ENCODE measurements around the gene CDKAL1. TPM values are rescaled to one million over a fixed set of nuclear protein-coding genes. Genes with fewer than 3 reads are reported as not detected.

CDKAL1 gene
- total RNA-seq, 2 experiments from 2014 or later = 21.2 to 23.0 TPM

DNA sequence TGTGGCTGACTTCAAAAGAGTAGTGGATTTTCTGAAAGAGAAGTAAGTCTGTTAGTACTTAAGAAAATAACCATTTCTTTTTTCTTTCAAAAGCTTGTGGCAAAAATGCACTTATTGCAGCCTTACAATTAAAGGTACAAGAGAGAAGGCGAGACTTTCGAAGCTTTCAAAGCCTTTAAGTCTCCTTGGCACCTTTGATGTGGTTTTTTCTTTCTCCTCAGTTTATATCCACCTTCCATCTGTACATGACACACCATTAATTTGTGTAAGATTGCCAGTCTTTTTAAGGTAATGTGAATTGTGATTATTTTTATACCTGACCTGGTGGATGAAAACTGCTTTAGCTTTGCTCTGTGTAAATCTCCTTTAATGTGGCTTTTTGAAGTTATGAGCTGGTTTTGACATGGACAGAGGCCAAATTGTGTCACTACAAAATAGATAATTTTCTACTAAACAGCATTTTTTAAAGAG, 466.1 kb downstream of the CDKAL1 start:
- H3K27ac Mint-ChIP-seq = no peak overlapping the region
- H3K27me3 Mint-ChIP-seq = no peaks in the 10 kb centered on the region
- H3K9me3 Mint-ChIP-seq = peaks cover 3% of the 10 kb centered on the region
- H3K4me3 Mint-ChIP-seq = no peak overlapping the region
- DNase-seq = no peak
- peaks cover 31% of the 10 kb centered on the region for H3K36me3 Mint-ChIP-seq (ENCODE audit: low read depth)
- ChIA-PET POLR2A (no interaction called here), CTCF (no interaction called here)
- no peaks in the 10 kb centered on the region for H3K4me1 Mint-ChIP-seq

- Mint-ChIP-seq H3K27me3 (no peaks in the 10 kb centered on the region), H3K27ac (no peak overlapping the region), H3K4me1 (no peaks in the 10 kb centered on the region), H3K4me3 (no peak overlapping the region), H3K36me3 (ENCODE audit: low read depth) (peaks cover 31% of the 10 kb centered on the region), H3K9me3 (peaks cover 3% of the 10 kb centered on the region)
- no peak for DNase-seq
- ChIA-PET CTCF (no interaction called here), POLR2A (no interaction called here)
These were observed 467.5 kb downstream of the CDKAL1 start for GRCh38 chr6:21001736-21002135.

GRCh38 chr6:21003780-21004541, 469.7 kb downstream of the CDKAL1 start:
- no peaks in the 10 kb centered on the region for H3K27me3 Mint-ChIP-seq
- CTCF ChIA-PET = no interaction called here
- H3K9me3 Mint-ChIP-seq = peaks cover 7% of the 10 kb centered on the region
- no peak overlapping the region for H3K4me3 Mint-ChIP-seq
- DNase-seq = no peak
- POLR2A ChIA-PET = no interaction called here
- peaks cover 37% of the 10 kb centered on the region for H3K36me3 Mint-ChIP-seq (ENCODE audit: low read depth)
- no peak overlapping the region for H3K27ac Mint-ChIP-seq
- H3K4me1 Mint-ChIP-seq = no peaks in the 10 kb centered on the region

GRCh38 chr6:21005816-21006570, 471.7 kb downstream of the CDKAL1 start:
- H3K4me3 Mint-ChIP-seq = no peak overlapping the region
- no peaks in the 10 kb centered on the region for H3K27me3 Mint-ChIP-seq
- H3K36me3 Mint-ChIP-seq (ENCODE audit: low read depth) = peaks cover 29% of the 10 kb centered on the region
- H3K9me3 Mint-ChIP-seq = peaks cover 11% of the 10 kb centered on the region
- ChIA-PET CTCF (no interaction called here), POLR2A (no interaction called here)
- no peaks in the 10 kb centered on the region for H3K4me1 Mint-ChIP-seq
- no peak for DNase-seq
- H3K27ac Mint-ChIP-seq = no peak overlapping the region

DNA sequence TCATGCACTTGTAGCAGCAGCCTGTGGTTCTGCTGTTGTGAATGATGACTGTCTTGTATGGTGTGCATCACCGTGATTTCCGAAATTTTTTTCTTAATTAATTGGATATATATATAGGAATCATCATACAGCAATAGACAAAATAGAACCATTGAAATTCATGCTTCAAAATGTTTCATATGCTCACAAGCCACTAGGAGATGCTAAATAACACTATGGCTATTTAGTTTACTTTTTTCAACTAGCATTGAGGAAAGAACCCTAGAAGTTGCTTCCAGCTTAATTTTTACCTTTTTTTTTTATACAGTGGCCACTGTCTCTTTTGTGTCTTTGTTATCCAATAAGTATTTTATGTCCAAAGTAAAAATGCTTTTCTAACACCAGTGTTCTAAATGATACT, 485.4 kb downstream of the CDKAL1 start:
- H3K27me3 Mint-ChIP-seq = no peaks in the 10 kb centered on the region
- peaks cover 11% of the 10 kb centered on the region for H3K9me3 Mint-ChIP-seq
- ChIA-PET POLR2A (no interaction called here), CTCF (no interaction called here)
- H3K27ac Mint-ChIP-seq = no peak overlapping the region
- no peaks in the 10 kb centered on the region for H3K4me1 Mint-ChIP-seq
- H3K36me3 Mint-ChIP-seq (ENCODE audit: low read depth) = peaks cover 4% of the 10 kb centered on the region
- no peak overlapping the region for H3K4me3 Mint-ChIP-seq
- DNase-seq = no peak

DNA sequence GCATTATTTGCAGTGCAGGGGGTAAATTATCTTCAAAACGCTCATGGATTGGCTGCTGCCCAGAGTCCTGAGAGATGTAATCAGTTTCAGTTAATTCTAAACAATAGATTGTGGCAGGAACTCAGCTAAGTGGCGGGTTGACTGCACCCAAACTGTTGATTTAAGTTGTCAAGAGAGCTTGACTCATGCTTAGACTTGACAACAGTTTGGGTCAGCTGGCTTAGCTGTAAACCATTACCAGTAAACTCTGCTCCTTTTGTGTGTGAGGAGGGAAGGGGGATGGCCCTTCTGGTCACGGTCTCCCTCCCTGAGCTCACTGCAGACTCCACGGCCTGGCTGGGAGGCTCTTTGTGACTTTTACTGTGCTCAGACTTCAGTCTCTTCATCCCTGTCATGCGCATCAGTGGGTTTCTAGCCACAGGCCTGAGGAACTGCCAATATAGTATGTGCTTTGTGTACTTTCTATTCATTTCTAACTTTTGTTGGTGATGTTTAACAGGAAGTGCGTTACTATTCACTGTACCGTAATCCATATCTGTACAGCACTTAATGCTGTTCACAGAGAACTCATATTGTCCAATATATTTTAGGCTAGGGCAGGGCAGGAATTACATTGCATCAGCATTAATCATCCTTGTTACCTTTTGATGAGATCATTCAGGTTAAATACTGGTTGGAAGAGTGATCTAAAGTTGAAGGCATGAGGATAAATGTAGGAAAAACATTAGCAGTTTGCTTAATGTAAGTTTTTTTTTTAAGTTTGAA, 488.3 kb downstream of the CDKAL1 start:
- Mint-ChIP-seq H3K27ac (no peak overlapping the region), H3K27me3 (no peaks in the 10 kb centered on the region), H3K4me3 (no peak overlapping the region), H3K4me1 (no peaks in the 10 kb centered on the region), H3K9me3 (peaks cover 20% of the 10 kb centered on the region), H3K36me3 (ENCODE audit: low read depth) (peaks cover 13% of the 10 kb centered on the region)
- no peak for DNase-seq
- CTCF ChIA-PET = no interaction called here
- POLR2A ChIA-PET = no interaction called here

DNA sequence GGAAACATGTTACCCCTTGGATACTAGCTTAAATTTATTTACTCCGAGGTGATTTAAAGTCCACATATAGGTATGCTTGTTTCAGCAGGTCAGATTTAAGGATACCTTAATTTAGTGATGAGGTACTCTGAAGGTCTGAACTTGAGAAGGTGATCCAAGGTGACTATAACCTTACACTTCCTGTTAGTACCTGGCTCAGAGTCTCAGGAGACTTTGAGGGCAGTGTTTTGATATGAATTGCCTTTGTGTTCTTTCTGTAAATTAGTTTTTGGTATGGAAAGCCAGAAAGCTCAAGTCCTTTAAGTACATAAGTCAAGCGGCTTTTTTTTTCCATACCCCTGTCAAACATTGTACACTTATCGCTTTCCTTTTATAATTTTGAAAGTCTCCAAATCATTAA, 489.0 kb downstream of the CDKAL1 start:
- no peak for DNase-seq
- no peaks in the 10 kb centered on the region for H3K27me3 Mint-ChIP-seq
- H3K36me3 Mint-ChIP-seq (ENCODE audit: low read depth) = peaks cover 15% of the 10 kb centered on the region
- no peaks in the 10 kb centered on the region for H3K4me1 Mint-ChIP-seq
- ChIA-PET POLR2A (no interaction called here), CTCF (no interaction called here)
- H3K4me3 Mint-ChIP-seq = no peak overlapping the region
- no peak overlapping the region for H3K27ac Mint-ChIP-seq
- H3K9me3 Mint-ChIP-seq = peaks cover 21% of the 10 kb centered on the region

DNA sequence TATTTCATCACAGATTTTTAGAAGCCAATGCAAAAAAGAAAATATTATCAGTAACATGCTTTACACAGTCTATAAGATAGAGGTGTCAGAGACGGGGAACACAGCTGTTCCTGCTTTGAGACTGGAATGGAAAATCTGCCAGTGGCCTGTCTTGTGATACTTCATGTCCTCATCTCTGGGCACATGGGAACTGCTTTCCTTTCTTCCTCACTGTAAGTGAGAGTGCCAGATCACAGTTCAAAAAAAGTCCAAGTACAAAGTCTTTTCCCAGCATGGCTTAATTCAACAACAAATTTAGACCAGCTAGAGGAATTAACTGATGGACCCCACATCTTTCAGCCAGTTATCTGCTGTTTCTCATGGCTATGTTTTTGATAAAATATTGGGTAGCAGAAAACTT, 490.4 kb downstream of the CDKAL1 start:
- H3K4me3 Mint-ChIP-seq = no peak overlapping the region
- H3K4me1 Mint-ChIP-seq = no peaks in the 10 kb centered on the region
- no peaks in the 10 kb centered on the region for H3K27me3 Mint-ChIP-seq

DNA sequence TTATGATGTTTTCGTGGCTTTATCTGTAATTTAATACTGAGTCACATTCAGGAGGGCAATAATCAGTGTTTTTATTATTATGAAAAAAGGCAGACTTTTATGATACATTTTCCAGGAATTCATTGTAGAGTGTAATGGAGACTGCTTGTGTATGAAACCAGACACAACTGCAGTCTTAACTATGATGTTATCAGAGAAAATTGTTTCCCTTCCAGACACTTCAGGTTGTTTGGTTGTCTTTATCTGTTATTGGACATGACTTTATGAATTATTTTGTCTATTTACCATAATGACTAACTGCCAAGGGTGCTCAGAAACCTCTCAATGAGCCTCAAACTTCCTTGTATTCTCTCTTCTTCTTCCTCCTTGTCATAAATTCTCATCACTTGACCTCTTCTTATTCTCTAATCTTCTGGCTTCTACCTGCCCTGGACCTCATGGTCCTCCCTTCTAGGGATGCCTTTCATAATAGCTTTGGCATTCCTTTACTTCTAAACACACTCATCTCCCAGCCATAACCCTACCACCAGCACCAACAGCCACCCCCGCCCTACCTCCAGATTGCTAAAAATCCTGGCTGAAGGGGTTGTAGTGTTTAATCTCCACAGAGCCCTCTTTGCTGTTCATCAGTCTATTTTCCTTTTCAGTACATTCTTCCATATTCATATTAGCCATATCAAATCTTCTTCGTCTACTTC, 492.5 kb downstream of the CDKAL1 start:
- CTCF ChIA-PET = no interaction called here
- Mint-ChIP-seq H3K27me3 (no peaks in the 10 kb centered on the region), H3K4me3 (no peak overlapping the region), H3K36me3 (ENCODE audit: low read depth) (peaks cover 21% of the 10 kb centered on the region), H3K4me1 (no peaks in the 10 kb centered on the region), H3K9me3 (peaks cover 19% of the 10 kb centered on the region), H3K27ac (no peak overlapping the region)
- DNase-seq = no peak
- POLR2A ChIA-PET = no interaction called here

More for the DNA sequence above, 490.4 kb downstream of the CDKAL1 start:
- H3K36me3 Mint-ChIP-seq (ENCODE audit: low read depth) = peaks cover 15% of the 10 kb centered on the region
- ChIA-PET POLR2A (no interaction called here), CTCF (no interaction called here)
- no peak for DNase-seq
- no peak overlapping the region for H3K27ac Mint-ChIP-seq
- H3K9me3 Mint-ChIP-seq = peaks cover 21% of the 10 kb centered on the region

DNA sequence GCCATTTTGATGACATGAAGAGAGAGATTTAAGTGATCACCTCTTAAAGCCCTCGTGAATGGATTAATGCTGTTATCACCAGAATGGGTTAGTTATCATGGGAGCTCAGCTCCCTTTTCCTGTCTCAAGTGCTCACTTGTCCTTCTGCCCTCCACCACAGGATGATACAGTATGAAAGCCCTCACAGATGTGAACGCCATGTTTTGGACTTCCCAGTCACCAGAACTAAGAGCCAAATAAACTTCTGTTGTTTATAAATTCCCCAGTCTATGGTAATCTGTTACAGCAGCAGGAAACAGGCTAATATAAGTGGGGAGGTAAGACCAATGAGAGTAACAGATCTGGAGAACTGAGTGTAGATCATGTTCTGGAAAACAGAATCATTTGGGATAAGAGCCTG, 493.2 kb downstream of the CDKAL1 start:
- DNase-seq = no peak
- no peak overlapping the region for H3K27ac Mint-ChIP-seq
- no peaks in the 10 kb centered on the region for H3K4me1 Mint-ChIP-seq
- no peaks in the 10 kb centered on the region for H3K27me3 Mint-ChIP-seq
- peaks cover 13% of the 10 kb centered on the region for H3K9me3 Mint-ChIP-seq
- H3K4me3 Mint-ChIP-seq = no peak overlapping the region
- H3K36me3 Mint-ChIP-seq (ENCODE audit: low read depth) = peaks cover 20% of the 10 kb centered on the region
- ChIA-PET POLR2A (no interaction called here), CTCF (no interaction called here)

GRCh38 chr6:21031182-21031581, 496.9 kb downstream of the CDKAL1 start:
- ChIA-PET CTCF (no interaction called here), POLR2A (no interaction called here)
- Mint-ChIP-seq H3K9me3 (peaks cover 10% of the 10 kb centered on the region), H3K27me3 (no peaks in the 10 kb centered on the region), H3K4me3 (no peak overlapping the region), H3K27ac (no peak overlapping the region), H3K36me3 (ENCODE audit: low read depth) (peaks cover 15% of the 10 kb centered on the region), H3K4me1 (no peaks in the 10 kb centered on the region)
- no peak for DNase-seq

- Mint-ChIP-seq H3K9me3 (no peaks in the 10 kb centered on the region), H3K36me3 (ENCODE audit: low read depth) (peaks cover 6% of the 10 kb centered on the region), H3K27me3 (no peaks in the 10 kb centered on the region), H3K4me1 (no peaks in the 10 kb centered on the region), H3K4me3 (no peak overlapping the region), H3K27ac (no peak overlapping the region)
- DNase-seq = no peak
- POLR2A ChIA-PET = no interaction called here
- CTCF ChIA-PET = no interaction called here
These were observed 498.8 kb downstream of the CDKAL1 start for GRCh38 chr6:21033084-21033483.

- POLR2A ChIA-PET = interaction anchor here (0.9 kb wide), 1 partner anchor 36 kb away, joined by 3 read pairs; no protein-coding TSS in a partner anchor
- H3K27me3 Mint-ChIP-seq = no peaks in the 10 kb centered on the region
These were observed 499.3 kb downstream of the CDKAL1 start for GRCh38 chr6:21033575-21034026.

More at GRCh38 chr6:21033575-21034026, 499.3 kb downstream of the CDKAL1 start:
- H3K4me1 Mint-ChIP-seq = no peaks in the 10 kb centered on the region
- no peak overlapping the region for H3K27ac Mint-ChIP-seq
- DNase-seq = no peak
- H3K4me3 Mint-ChIP-seq = no peak overlapping the region
- CTCF ChIA-PET = no interaction called here
- H3K9me3 Mint-ChIP-seq = no peaks in the 10 kb centered on the region
- peaks cover 6% of the 10 kb centered on the region for H3K36me3 Mint-ChIP-seq (ENCODE audit: low read depth)

Data from activated CD4-positive, alpha-beta memory T cell treated with anti-CD3 and anti-CD28 coated beads, Interleukin-2, amount 10 ng/mL, durations not matched to agents 7 days and 5 days (primary cell).